Breast epithelium (tissue), 3 donors: ENCODE results near the gene EHD4.

Experiments used
- POLR2A ChIP-seq: fragments of 450-650 bp; IDR thresholded peaks from one replicate; pipeline ENCODE4 v1.6.1; 2016; ENCODE audit warnings: antibody characterized with exemption, mild to moderate bottlenecking, moderate library complexity
- POLR2AphosphoS5 ChIP-seq, 3 donors: sonication (generic); formaldehyde crosslinking; IDR thresholded peaks; one replicate each; pipeline ENCODE4 v1.6.1; 2017; ENCODE audit warnings: antibody characterized with exemption in 3 of 3
- TF ChIP-seq, protein P1 (sequence below), 3 donors: fragments of 450-650 bp; IDR thresholded peaks; one replicate each; pipeline ENCODE4 v1.5.1; 2016 to 2017; ENCODE audit warnings: antibody characterized with exemption in 3 of 3, mild to moderate bottlenecking in 3 of 3, moderate library complexity in 3 of 3

- TF ChIP-seq, protein P1, sequence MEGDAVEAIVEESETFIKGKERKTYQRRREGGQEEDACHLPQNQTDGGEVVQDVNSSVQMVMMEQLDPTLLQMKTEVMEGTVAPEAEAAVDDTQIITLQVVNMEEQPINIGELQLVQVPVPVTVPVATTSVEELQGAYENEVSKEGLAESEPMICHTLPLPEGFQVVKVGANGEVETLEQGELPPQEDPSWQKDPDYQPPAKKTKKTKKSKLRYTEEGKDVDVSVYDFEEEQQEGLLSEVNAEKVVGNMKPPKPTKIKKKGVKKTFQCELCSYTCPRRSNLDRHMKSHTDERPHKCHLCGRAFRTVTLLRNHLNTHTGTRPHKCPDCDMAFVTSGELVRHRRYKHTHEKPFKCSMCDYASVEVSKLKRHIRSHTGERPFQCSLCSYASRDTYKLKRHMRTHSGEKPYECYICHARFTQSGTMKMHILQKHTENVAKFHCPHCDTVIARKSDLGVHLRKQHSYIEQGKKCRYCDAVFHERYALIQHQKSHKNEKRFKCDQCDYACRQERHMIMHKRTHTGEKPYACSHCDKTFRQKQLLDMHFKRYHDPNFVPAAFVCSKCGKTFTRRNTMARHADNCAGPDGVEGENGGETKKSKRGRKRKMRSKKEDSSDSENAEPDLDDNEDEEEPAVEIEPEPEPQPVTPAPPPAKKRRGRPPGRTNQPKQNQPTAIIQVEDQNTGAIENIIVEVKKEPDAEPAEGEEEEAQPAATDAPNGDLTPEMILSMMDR (IDR thresholded peaks at IDR 0.05): no peak
- TF ChIP-seq POLR2AphosphoS5 (IDR thresholded peaks at IDR 0.05) (no peak), POLR2A (no peak)
Observed at GRCh38 chr15:42020713-42021273, 48.4 kb upstream of the EHD4 start, which contains the start of gene PLA2G4E.
